T-helper 2 cell (primary cell): ENCODE measurements around the gene G6PD.

Experiments
- DNase-seq, 5 experiments: peaks; one replicate each; pipeline versions ENCODE4 v3.0.0 to v3.0.0-alpha.2; 2012 to 2022

Gene G6PD

GRCh38 chrX:154486396-154487207, 60.0 kb downstream of the G6PD start, which contains the start of gene UBL4A:
TSS of gene UBL4A (minus strand) at chrX:154486615. CDS start at chrX:154486584, 31 bp downstream.
- DNase-seq: peak; percentile 31 to 71 (median 43)

GRCh38 chrX:154486052-154486395, 60.6 kb downstream of the G6PD start:
- peak in 3 of 5 experiments; percentile 22 to 58 (median 45) for DNase-seq

- DNase-seq: no peak
These were observed 61.2 kb downstream of the G6PD start for GRCh38 chrX:154485150-154486051.

GRCh38 chrX:154484255-154485149, 62.1 kb downstream of the G6PD start:
- DNase-seq: no peak

- DNase-seq: no peak
These were observed 63.3 kb downstream of the G6PD start for GRCh38 chrX:154483325-154483724.

GRCh38 chrX:154482786-154483185, 63.9 kb downstream of the G6PD start:
- no peak for DNase-seq

GRCh38 chrX:154481911-154482601, 64.6 kb downstream of the G6PD start:
- no peak for DNase-seq
